ENCODE results near the gene DNAJB2. TPM values are rescaled to one million over a fixed set of nuclear protein-coding genes. Genes with fewer than 3 reads are reported as not detected.
A peak's percentile ranks its signal among the peaks of the same experiment; 100 is the strongest.
"Not testable (repeated sequence)": the region's sequence is repeated elsewhere in the genome, so short reads cannot be mapped to it uniquely, and the experiment has no call there.

The DNAJB2 gene
- total RNA-seq, 1 experiment from 2014 or later, result 36.2 TPM

- peak; percentile 49 for DNase-seq (ENCODE audit: low read depth, low spot score)
- Histone ChIP-seq H3K79me2 (ENCODE audit: insufficient read depth, low read length) (peaks cover 20% of the 10 kb centered on the region; the same call in 1 of the 2 replicates), H3K9me3 (ENCODE audit: control insufficient read depth in 1 of 2, insufficient read depth in 1 of 2, low read depth in 1 of 2, low read length in 2 of 2) (no peaks in the 10 kb centered on the region), H3K27ac (ENCODE audit: low read depth, low read length) (peak within 1 kb of the TSS; percentile 55), H2AFZ (ENCODE audit: low read depth, low read length, poor library complexity, severe bottlenecking) (peak within 1 kb of the TSS; percentile 74), H3K4me3 (replicated peaks in 1 of 2; ENCODE audit: low read depth in 1 of 2, low read length in 2 of 2) (peak within 1 kb of the TSS; percentile 69 to 84), H4K20me1 (ENCODE audit: insufficient read depth) (no peaks in the 10 kb centered on the region), H3K36me3 (ENCODE audit: control insufficient read depth in 1 of 2, insufficient read depth in 2 of 2, low read length in 2 of 2) (peaks cover 0 to 3% of the 10 kb centered on the region in 2 experiments; a peak in 1 of 4 replicates), H3K4me1 (ENCODE audit: control insufficient read depth in 1 of 2, insufficient read depth in 2 of 2, low read length in 2 of 2) (peaks cover 25 to 52% of the 10 kb centered on the region in 2 experiments), H3K9ac (ENCODE audit: low read length) (peak within 1 kb of the TSS; percentile 77), H3K9me2 (ENCODE audit: insufficient read depth) (no peaks in the 10 kb centered on the region), H3K27me3 (ENCODE audit: insufficient read depth, low read length) (peaks cover 5% of the 10 kb centered on the region; the same call in 1 of the 2 replicates), H3K4me2 (ENCODE audit: low read length) (peak within 1 kb of the TSS; percentile 97)
- no TSS peak for BruUV-seq (replicated peaks)
- ChIA-PET RAD21 (ENCODE audit: low non-redundant PET in 1 of 2, low total read pairs in 2 of 2, uncharacterized antibody in 2 of 2, unreplicated experiment in 2 of 2) (interaction anchor here in 1 of 2 experiments (0.6 kb wide), 1 partner anchor 41 kb away, joined by 3 read pairs; no protein-coding TSS in a partner anchor), CTCF (interaction anchor here (0.9 to 1.9 kb wide), 2 partner anchors 23 to 25 kb away, joined by 3 to 6 read pairs; partner anchors contain the start of gene DNAJB2), POLR2A (interaction anchor here (0.9 to 1.8 kb wide), 4 partner anchors 9 to 41 kb away, joined by 3 to 7 read pairs (median 6); partner anchors contain the start of genes DNAJB2, GLB1L and STK16)
- intact Hi-C loops (cut with micrococcal nuclease), result loop anchor here (2.0 kb wide), 1 partner anchor 41 kb away; no protein-coding TSS in a partner anchor
- peak; percentile 98 for TF ChIP-seq POLR2AphosphoS5 (IDR thresholded peaks at IDR 0.05; ENCODE audit: low read depth, low read length)
- peak; percentile 96 for TF ChIP-seq POLR2A (IDR thresholded peaks at IDR 0.05; ENCODE audit: borderline replicate concordance, extremely low read depth, insufficient read depth, insufficient read length)
- TF ChIP-seq CBX3 (IDR thresholded peaks at IDR 0.05; ENCODE audit: low read depth), result no peak
- peak; percentile 16 for TF ChIP-seq YY1 (IDR thresholded peaks at IDR 0.05; ENCODE audit: extremely low read depth, insufficient replicate concordance, low read depth, low read length)
- ATAC-seq, result peak; percentile 87
These were observed 25.2 kb upstream of the DNAJB2 start, which contains the start of gene TUBA4A for GRCh38 chr2:219253753-219254589. Gene TUBA4A (minus strand): TSS chr2:219253918. CDS start chr2:219253858, 60 bp downstream.

GRCh38 chr2:219254590-219255201, 24.5 kb upstream of the DNAJB2 start:
- no peak for DNase-seq (ENCODE audit: low read depth, low spot score)
- no peak for ATAC-seq
- Histone ChIP-seq H3K9me3 (ENCODE audit: control insufficient read depth in 1 of 2, insufficient read depth in 1 of 2, low read depth in 1 of 2, low read length in 2 of 2) (no peaks in the 10 kb centered on the region), H2AFZ (ENCODE audit: low read depth, low read length, poor library complexity, severe bottlenecking) (no peak overlapping the region), H4K20me1 (ENCODE audit: insufficient read depth) (no peaks in the 10 kb centered on the region), H3K9ac (ENCODE audit: low read length) (peak overlapping the region; percentile 33; the same call in 1 of the 2 replicates), H3K27me3 (ENCODE audit: insufficient read depth, low read length) (peaks cover 5% of the 10 kb centered on the region; the same call in 1 of the 2 replicates), H3K4me1 (ENCODE audit: control insufficient read depth in 1 of 2, insufficient read depth in 2 of 2, low read length in 2 of 2) (peaks cover 17 to 44% of the 10 kb centered on the region in 2 experiments), H3K79me2 (ENCODE audit: insufficient read depth, low read length) (peaks cover 20% of the 10 kb centered on the region; the same call in 1 of the 2 replicates), H3K27ac (ENCODE audit: low read depth, low read length) (peak overlapping the region; percentile 12; the same call in 1 of the 2 replicates), H3K9me2 (ENCODE audit: insufficient read depth) (no peaks in the 10 kb centered on the region), H3K36me3 (ENCODE audit: control insufficient read depth in 1 of 2, insufficient read depth in 2 of 2, low read length in 2 of 2) (peaks cover 0 to 3% of the 10 kb centered on the region in 2 experiments; a peak in 1 of 4 replicates), H3K4me2 (ENCODE audit: low read length) (peak overlapping the region; percentile 97), H3K4me3 (replicated peaks in 1 of 2; ENCODE audit: low read depth in 1 of 2, low read length in 2 of 2) (peak overlapping the region; percentile 69 to 84)
- intact Hi-C loops (cut with micrococcal nuclease), result no loop called here
- no TSS peak for BruUV-seq (replicated peaks)
- RAD21 ChIA-PET (ENCODE audit: low non-redundant PET in 1 of 2, low total read pairs in 2 of 2, uncharacterized antibody in 2 of 2, unreplicated experiment in 2 of 2), result no interaction called here
- POLR2A ChIA-PET, result interaction anchor here (1.4 to 1.8 kb wide), 2 partner anchors 10 to 24 kb away, joined by 6 to 7 read pairs; partner anchors contain the start of genes DNAJB2, GLB1L and STK16
- TF ChIP-seq ZNF274 (IDR thresholded peaks at IDR 0.05; ENCODE audit: low read depth, low read length), result no peak
- TF ChIP-seq EZH2 (IDR thresholded peaks at IDR 0.05), result 0 out of 2 replicates have a peak, but pooled peaks have one; percentile 50
- CTCF ChIA-PET, result interaction anchor here (1.9 kb wide), 1 partner anchor 22 kb away, joined by 6 read pairs; no protein-coding TSS in a partner anchor

DNA sequence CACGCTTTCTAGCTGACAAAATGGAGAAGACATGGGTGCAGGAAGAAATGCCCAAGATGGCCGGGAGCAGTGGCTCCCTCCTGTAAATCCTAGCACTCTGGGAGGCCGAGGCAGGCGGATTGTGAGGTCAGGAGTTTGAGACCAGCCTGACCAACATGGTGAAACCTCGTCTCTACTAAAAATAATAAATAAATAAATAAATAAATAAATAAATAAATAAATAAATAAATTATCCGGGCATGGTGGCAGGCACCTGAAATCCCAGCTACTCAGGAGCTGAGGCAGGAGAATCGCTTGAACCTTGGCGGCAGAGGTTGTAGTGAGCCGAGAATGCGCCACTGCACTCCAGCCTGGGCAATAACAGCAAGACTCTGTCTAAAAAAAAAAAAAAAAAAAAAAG, 20.2 kb upstream of the DNAJB2 start:
- BruUV-seq (replicated peaks); ATAC-seq; H4K20me1 ChIP-seq (ENCODE audit: insufficient read depth); H2AFZ ChIP-seq (ENCODE audit: low read depth, low read length, poor library complexity, severe bottlenecking); H3K27ac ChIP-seq (ENCODE audit: low read depth, low read length); H3K9me2 ChIP-seq (ENCODE audit: insufficient read depth); DNase-seq (ENCODE audit: low read depth, low spot score); intact Hi-C loops (cut with micrococcal nuclease); H3K9ac ChIP-seq (ENCODE audit: low read length); H3K36me3 ChIP-seq (ENCODE audit: control insufficient read depth in 1 of 2, insufficient read depth in 2 of 2, low read length in 2 of 2); H3K4me3 ChIP-seq (replicated peaks in 1 of 2; ENCODE audit: low read depth in 1 of 2, low read length in 2 of 2); POLR2A ChIA-PET; H3K79me2 ChIP-seq (ENCODE audit: insufficient read depth, low read length); H3K4me2 ChIP-seq (ENCODE audit: low read length); H3K9me3 ChIP-seq (ENCODE audit: control insufficient read depth in 1 of 2, insufficient read depth in 1 of 2, low read depth in 1 of 2, low read length in 2 of 2); RAD21 ChIA-PET (ENCODE audit: low non-redundant PET in 1 of 2, low total read pairs in 2 of 2, uncharacterized antibody in 2 of 2, unreplicated experiment in 2 of 2); H3K27me3 ChIP-seq (ENCODE audit: insufficient read depth, low read length): not testable (repeated sequence)
- CTCF ChIA-PET, result interaction anchor here (1.2 kb wide), 1 partner anchor 36 kb away, joined by 7 read pairs; no protein-coding TSS in a partner anchor
- H3K4me1 ChIP-seq (ENCODE audit: control insufficient read depth in 1 of 2, insufficient read depth in 2 of 2, low read length in 2 of 2), result peaks cover 6 to 10% of the 10 kb centered on the region in 2 experiments; a peak in 2 of 4 replicates
